K562 (cell line): ENCODE data around the gene KLK8. TPM values are rescaled to one million over a fixed set of nuclear protein-coding genes. Genes with fewer than 3 reads are reported as not detected.
A peak's percentile ranks its signal among the peaks of the same experiment; 100 is the strongest.

ENCODE experiments used
- ATAC-seq: fragments of 200-7000 bp; cut with Tn5 transposase; 3 replicates; pipeline ENCODE4 v1.9.1; 2020; ENCODE audit warnings: moderate library complexity
- BruUV-seq: library from RNA; stranded (reverse); fragments of 400-500 nt; replicated peaks from 2 replicates; lab custom pipeline; 2021; lab: Mats Ljungman, UMichigan
- CTCF ChIA-PET: fragments of 300-600 bp; formaldehyde crosslinking; extraction: SDS; loops from one replicate; lab custom pipeline; 2021; ENCODE audit warnings: low intra/inter-chr PET ratio; lab: Yijun Ruan, JAX
- POLR2A ChIA-PET: fragments of 300-600, 350-650 bp; sonication (Branson Sonifier 250); formaldehyde crosslinking; extraction: SDS; loops from one replicate; lab custom pipeline; 2021; ENCODE audit warnings: antibody characterized with exemption, inconsistent platforms; lab: Yijun Ruan, JAX
- DNase-seq, 4 experiments: peaks; one replicate each; pipeline versions ENCODE4 v3.0.0 to v3.0.0-alpha.2; 2011 to 2018; ENCODE audit warnings: low spot score in 3 of 4, mixed read lengths in 3 of 4; ENCODE audit errors: extremely low read depth in 1 of 4
- FAIRE-seq: peaks from 2 replicates; lab custom pipeline; 2011; peaks lifted over from hg19 to GRCh38; lab: Jason Lieb, UNC
- H2AFZ ChIP-seq: 2 replicates; pipeline ENCODE4 v1.6.0; 2011; ENCODE audit warnings: low read depth, low read length, control low read depth, inconsistent platforms
- H3K27ac ChIP-seq: fragments of 200-600 bp; 3 replicates; pipeline ENCODE4 v1.8.0; 2011; ENCODE audit warnings: low read depth, mild to moderate bottlenecking, control low read depth, inconsistent platforms, low read length, moderate library complexity, mixed read lengths; ENCODE audit errors: extremely low read depth
- H3K27me3 ChIP-seq, 2 experiments: fragments of 300-600 bp in 1 of 2; 2 replicates in 1 of 2; 3 replicates in 1 of 2; pipeline versions ENCODE4 v1.6.0 to v1.8.0; 2011; ENCODE audit warnings: inconsistent platforms in 2 of 2, low read length in 2 of 2, mild to moderate bottlenecking in 1 of 2, mixed read lengths in 1 of 2, moderate library complexity in 1 of 2; ENCODE audit not compliant: control insufficient read depth in 2 of 2, insufficient read depth in 2 of 2
- H3K36me3 ChIP-seq: fragments of 300-600 bp; 3 replicates; pipeline ENCODE4 v1.8.0; 2011; ENCODE audit warnings: mild to moderate bottlenecking, low read length, inconsistent platforms; ENCODE audit not compliant: control insufficient read depth, insufficient read depth
- H3K4me1 ChIP-seq, 2 experiments: fragments of 200-600 bp in 1 of 2; replicated peaks in 1 of 2; 2 replicates in 1 of 2; 3 replicates in 1 of 2; pipeline versions ENCODE4 v1.5.1 to v1.8.0; 2011; ENCODE audit warnings: inconsistent platforms in 2 of 2, low read length in 2 of 2, mild to moderate bottlenecking in 1 of 2, mixed read lengths in 1 of 2, moderate library complexity in 1 of 2; ENCODE audit not compliant: control insufficient read depth in 2 of 2, insufficient read depth in 2 of 2
- H3K4me2 ChIP-seq: 2 replicates; pipeline ENCODE4 v1.6.1; 2011; ENCODE audit warnings: low read length, control low read depth, inconsistent platforms, mixed read lengths; ENCODE audit not compliant: insufficient read depth
- H3K4me3 ChIP-seq: fragments of 200-600 bp; sonication (generic), shearing (Covaris generic); 2 replicates; pipeline ENCODE4 v1.5.1; 2016; ENCODE audit warnings: control low read depth, inconsistent platforms
- H3K79me2 ChIP-seq: fragments of 200-600 bp; 3 replicates; pipeline ENCODE4 v1.8.0; 2011; ENCODE audit warnings: low read length, inconsistent platforms; ENCODE audit not compliant: control insufficient read depth, insufficient read depth
- H3K9ac ChIP-seq, 2 experiments: 2 replicates each; pipeline versions ENCODE4 v1.6.0 to v1.6.1; 2011; ENCODE audit warnings: low read depth in 2 of 2, low read length in 2 of 2, control low read depth in 1 of 2, inconsistent platforms in 1 of 2, mild to moderate bottlenecking in 1 of 2, mixed read lengths in 1 of 2; ENCODE audit not compliant: insufficient read depth in 1 of 2
- H3K9me1 ChIP-seq: one replicate; pipeline ENCODE4 v1.6.0; 2011; ENCODE audit warnings: inconsistent platforms, mild to moderate bottlenecking, low read length, moderate library complexity; ENCODE audit not compliant: control insufficient read depth, insufficient read depth
- H3K9me3 ChIP-seq: replicated peaks from 2 replicates; pipeline ENCODE4 v1.5.1; 2011; ENCODE audit warnings: low read depth, low read length, inconsistent platforms; ENCODE audit not compliant: control insufficient read depth, insufficient read depth
- H4K20me1 ChIP-seq: replicated peaks from 2 replicates; pipeline ENCODE4 v1.6.1; 2011; ENCODE audit warnings: low read length, inconsistent platforms, mixed read lengths; ENCODE audit not compliant: control insufficient read depth, insufficient read depth
- CBX8 ChIP-seq: fragments of 200-600 bp; sonication (generic); IDR thresholded peaks from 2 replicates; pipeline ENCODE4 v1.6.1; 2012; ENCODE audit warnings: borderline replicate concordance, mixed run types, low read depth, mild to moderate bottlenecking, moderate library complexity, mixed read lengths, low read length, control low read depth, inconsistent platforms; ENCODE audit not compliant: poor library complexity, severe bottlenecking; ENCODE audit errors: extremely low read depth
- CTBP1 ChIP-seq: fragments of 450-650 bp; IDR thresholded peaks from 2 replicates; pipeline ENCODE4 v1.6.1; 2016; ENCODE audit warnings: borderline replicate concordance
- EHMT2 ChIP-seq: fragments of 450-650 bp; IDR thresholded peaks from 2 replicates; pipeline ENCODE4 v1.6.1; 2018; ENCODE audit warnings: antibody characterized with exemption
- FOS ChIP-seq: IDR thresholded peaks from 3 replicates; pipeline ENCODE4 v1.6.1; 2011; ENCODE audit not compliant: insufficient read length; ENCODE audit errors: extremely low read depth
- HSF4 ChIP-seq: fragments of 250-450 bp; sonication (Bioruptor Pico); IDR thresholded peaks from 2 replicates; pipeline ENCODE4 v2.1.2; 2022; ENCODE audit warnings: mild to moderate bottlenecking, moderate library complexity, borderline replicate concordance
- KDM1A ChIP-seq, 2 experiments: fragments of 450-650 bp; IDR thresholded peaks; 2 replicates each; pipeline ENCODE4 v1.6.1; 2016; ENCODE audit warnings: mild to moderate bottlenecking in 2 of 2
- KDM5B ChIP-seq: fragments of 200-600 bp; sonication (generic); IDR thresholded peaks from 2 replicates; pipeline ENCODE4 v1.6.1; 2012; ENCODE audit warnings: low read depth, mild to moderate bottlenecking, moderate library complexity, low read length, control low read depth, inconsistent platforms; ENCODE audit not compliant: insufficient replicate concordance
- NR2C1 ChIP-seq, 2 experiments: fragments of 450-650 bp; IDR thresholded peaks; 2 replicates each; pipeline ENCODE4 v1.6.1; 2017; ENCODE audit warnings: mild to moderate bottlenecking in 2 of 2, antibody characterized with exemption in 1 of 2, inconsistent platforms in 1 of 2, missing compliant biosample characterization in 1 of 2, missing genetic modification characterization in 1 of 2
- NR2C2 ChIP-seq, 2 experiments: fragments of 200-800 bp in 1 of 2; sonication (Bioruptor generic) in 1 of 2; sonication (generic) in 1 of 2; formaldehyde crosslinking in 1 of 2; IDR thresholded peaks; 2 replicates each; pipeline versions ENCODE4 v1.6.1 to v1.8.0; 2016 to 2022; ENCODE audit warnings: mild to moderate bottlenecking in 1 of 2, missing compliant biosample characterization in 1 of 2, missing genetic modification characterization in 1 of 2, missing genetic modification reagents in 1 of 2
- SNRNP70 ChIP-seq: fragments of 200-400 bp; formaldehyde crosslinking; optimal IDR thresholded peaks from 2 replicates; pipeline ENCODE3; 2017; ENCODE audit warnings: low read depth, low read length
- ZNF239 ChIP-seq: fragments of 250-450 bp; sonication (Bioruptor Pico); IDR thresholded peaks from 2 replicates; pipeline ENCODE4 v1.4.0; 2020; ENCODE audit warnings: mild to moderate bottlenecking
- ZNF586 ChIP-seq: fragments of 450-650 bp; formaldehyde crosslinking; conservative IDR thresholded peaks from 2 replicates; pipeline ENCODE4 v1.4.0; 2020; ENCODE audit warnings: mild to moderate bottlenecking, moderate library complexity
- WGBS: fragments of 100-300 bp; shearing (Covaris generic); methylation state at CpG from one replicate; pipeline ENCODE4 v1.1.6; 2016; ENCODE audit warnings: low coverage, mixed read lengths; ENCODE audit not compliant: insufficient coverage; ENCODE audit errors: missing lambda C conversion rate; 5-methylcytosine and 5-hydroxymethylcytosine counted together
- in situ Hi-C: fragments of 300-500 bp; cut with MboI; formaldehyde crosslinking; loops from 4 replicates; pipeline ENCODE4 v1.15.0; 2018; ENCODE audit warnings: inconsistent platforms, mixed read lengths
- intact Hi-C: fragments of 100-400 bp; cut with micrococcal nuclease; formaldehyde crosslinking; loops from 2 replicates; pipeline ENCODE4 v1.14.2; 2022
- polyA plus RNA-seq, 8 experiments: library from polyadenylated mRNA; depleted of rRNA in 4 of 8; stranded (reverse) in 5 of 8; unstranded in 3 of 8; fragments of >200 nt; fragmentation: Nextera tagmentation in 2 of 8; fragmentation: Illumina TruSeq in 1 of 8; extraction: Ambion mirVana in 2 of 8; extraction: Trizol in 1 of 8; gene quantifications; 2 replicates each; pipeline versions ENCODE4 v1.2.1 to v1.2.3, GENCODE V29; 2011 to 2014; ENCODE audit warnings: inconsistent platforms in 1 of 8, missing spikeins in 1 of 8
- total RNA-seq, 7 experiments: library from RNA; depleted of rRNA in 6 of 7; stranded (reverse); fragments of >200 nt in 6 of 7; fragmentation: Illumina TruSeq in 2 of 7; extraction: Trizol in 2 of 7; gene quantifications; 2 replicates each; pipeline versions ENCODE4 v1.2.1 to v1.2.3, GENCODE V29; 2011 to 2021; ENCODE audit warnings: low replicate concordance in 1 of 7
- TF ChIP-seq, protein P1 (sequence below): fragments of 250-450 bp; sonication (Bioruptor Pico); IDR thresholded peaks from 2 replicates; pipeline ENCODE4 v1.4.0; 2020; ENCODE audit warnings: mild to moderate bottlenecking

The KLK8 gene
- total and polyA plus RNA-seq, 9 of the 15 experiments (the other 6 are each of a cell fraction or from before 2014, with no cell fraction given): 0.37 to 1.7 (median 0.76) TPM

DNA sequence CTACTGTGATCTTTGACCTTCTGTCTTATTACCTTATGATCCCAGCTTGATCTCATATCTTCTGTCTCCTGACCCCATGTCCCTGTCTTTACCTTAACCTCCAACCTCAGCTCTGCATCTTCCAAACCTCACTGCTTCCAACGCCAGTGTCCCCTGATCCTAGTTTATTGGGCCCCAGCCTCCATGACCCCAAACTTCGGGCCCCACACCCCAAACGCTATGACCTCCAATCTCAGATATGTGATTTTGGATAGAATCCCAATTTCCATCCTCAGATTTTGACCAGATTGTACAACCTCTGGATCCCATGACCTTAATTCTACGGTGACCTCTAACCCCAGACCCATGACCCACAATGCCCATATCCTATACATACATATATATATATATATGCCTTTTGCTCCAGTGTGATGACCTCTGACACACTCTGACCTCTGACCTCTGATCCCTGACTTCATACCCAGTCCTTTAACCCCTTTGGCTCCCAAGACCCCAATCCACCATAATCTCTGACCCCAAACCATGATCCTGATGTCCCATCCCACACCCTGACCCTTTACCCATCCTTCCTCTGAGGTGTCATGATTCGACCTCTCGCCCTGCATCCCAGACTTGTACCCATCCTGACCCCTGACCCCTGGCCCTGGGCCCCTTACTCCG is 29.9 kb upstream of the KLK8 start:
- no TSS peak for BruUV-seq

DNA sequence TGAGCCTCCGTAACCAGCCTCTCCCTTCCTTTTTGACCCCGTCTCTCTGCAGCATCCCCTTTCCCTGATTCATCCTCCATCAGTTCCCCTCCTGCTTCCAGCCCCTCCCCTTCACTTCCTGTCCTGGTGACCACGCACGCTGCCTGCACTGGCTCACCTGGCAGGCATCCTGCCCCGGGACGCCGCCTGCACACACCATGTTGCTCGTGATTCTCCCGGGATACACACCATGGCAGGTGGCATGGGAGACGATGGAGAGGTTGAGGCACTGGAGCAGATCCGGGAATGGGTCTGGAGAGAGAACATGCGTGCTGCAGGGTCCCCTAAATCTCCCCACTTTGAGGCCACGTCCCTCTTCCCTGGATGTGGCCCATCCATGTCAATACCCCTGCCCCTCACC is 29.2 kb upstream of the KLK8 start:
- intact Hi-C loops: no loop called here
- 5% methylated on average over 12 of the region's 13 CpGs for WGBS
- H3K9ac ChIP-seq: no peak overlapping the region
- peaks cover 15 to 58% of the 10 kb centered on the region in 2 experiments for H3K27me3 ChIP-seq
- H3K4me2 ChIP-seq: no peak overlapping the region
- H4K20me1 ChIP-seq: no peaks in the 10 kb centered on the region
- POLR2A ChIA-PET: no interaction called here
- BruUV-seq: no TSS peak
- CTCF ChIA-PET: no interaction called here
- FAIRE-seq: no peak
- no peaks in the 10 kb centered on the region for H3K79me2 ChIP-seq
- TF ChIP-seq, protein P1, sequence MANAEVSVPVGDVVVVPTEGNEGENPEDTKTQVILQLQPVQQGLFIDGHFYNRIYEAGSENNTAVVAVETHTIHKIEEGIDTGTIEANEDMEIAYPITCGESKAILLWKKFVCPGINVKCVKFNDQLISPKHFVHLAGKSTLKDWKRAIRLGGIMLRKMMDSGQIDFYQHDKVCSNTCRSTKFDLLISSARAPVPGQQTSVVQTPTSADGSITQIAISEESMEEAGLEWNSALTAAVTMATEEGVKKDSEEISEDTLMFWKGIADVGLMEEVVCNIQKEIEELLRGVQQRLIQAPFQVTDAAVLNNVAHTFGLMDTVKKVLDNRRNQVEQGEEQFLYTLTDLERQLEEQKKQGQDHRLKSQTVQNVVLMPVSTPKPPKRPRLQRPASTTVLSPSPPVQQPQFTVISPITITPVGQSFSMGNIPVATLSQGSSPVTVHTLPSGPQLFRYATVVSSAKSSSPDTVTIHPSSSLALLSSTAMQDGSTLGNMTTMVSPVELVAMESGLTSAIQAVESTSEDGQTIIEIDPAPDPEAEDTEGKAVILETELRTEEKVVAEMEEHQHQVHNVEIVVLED (CRISPR knock-in tag): no peak
- TF ChIP-seq CTBP1: no peak
- no peak for TF ChIP-seq ZNF586 (CRISPR knock-in tag)
- TF ChIP-seq HSF4: no peak
- H3K36me3 ChIP-seq: no peaks in the 10 kb centered on the region
- H3K4me1 ChIP-seq: peaks cover 0 to 14% of the 10 kb centered on the region in 2 experiments; a peak in 2 of 5 replicates
- no peak overlapping the region for H3K27ac ChIP-seq
- peaks cover 2% of the 10 kb centered on the region for H3K9me1 ChIP-seq
- no peak overlapping the region for H3K4me3 ChIP-seq
- DNase-seq: no peak
- no peak overlapping the region for H2AFZ ChIP-seq
- in situ Hi-C loops: no loop called here
- H3K9me3 ChIP-seq: no peaks in the 10 kb centered on the region
- no peak for ATAC-seq

More for the DNA sequence above, 29.9 kb upstream of the KLK8 start:
- Histone ChIP-seq H3K9me3 (no peaks in the 10 kb centered on the region), H3K4me3 (no peak overlapping the region), H3K36me3 (no peaks in the 10 kb centered on the region), H3K27me3 (peaks cover 12 to 51% of the 10 kb centered on the region in 2 experiments), H3K4me1 (peaks cover 0 to 9% of the 10 kb centered on the region in 2 experiments; a peak in 2 of 5 replicates), H2AFZ (no peak overlapping the region), H3K79me2 (no peaks in the 10 kb centered on the region), H3K4me2 (no peak overlapping the region), H3K27ac (no peak overlapping the region), H3K9ac (no peak overlapping the region), H4K20me1 (no peaks in the 10 kb centered on the region), H3K9me1 (peaks cover 2% of the 10 kb centered on the region)
- POLR2A ChIA-PET: no interaction called here
- FAIRE-seq (no peak), DNase-seq (no peak), ATAC-seq (no peak)
- intact Hi-C loops: no loop called here
- CTCF ChIA-PET: no interaction called here
- in situ Hi-C loops: no loop called here
- 17% methylated on average over 7 of the region's 7 CpGs for WGBS
- TF ChIP-seq EHMT2 (no peak), KDM1A (IDR thresholded peaks at IDR 0.05) (peak; percentile 64 to 69; a peak in 3 of 4 replicates), NR2C1 (IDR thresholded peaks at IDR 0.05) (peak; percentile 88), NR2C1 (tag; IDR thresholded peaks at IDR 0.05) (peak; percentile 77), KDM5B (no peak), FOS (no peak), ZNF239 (CRISPR knock-in tag) (no peak), CBX8 (no peak), SNRNP70 (no peak), NR2C2 (CRISPR knock-in tag; IDR thresholded peaks at IDR 0.05) (peak; percentile 60; the same call in 1 of the 2 replicates), NR2C2 (tag; IDR thresholded peaks at IDR 0.05) (peak; percentile 64)
